Testis (tissue), 2 donors: ENCODE measurements around the gene EHMT1.
"Not testable (repeated sequence)": the region's sequence is repeated elsewhere in the genome, so short reads cannot be mapped to it uniquely, and the experiment has no call there.

Experiments
- POLR2A ChIP-seq: fragments of 450-650 bp; IDR thresholded peaks from one replicate; pipeline ENCODE4 v1.6.1; 2017; ENCODE audit warnings: antibody characterized with exemption, mild to moderate bottlenecking, moderate library complexity
- TF ChIP-seq, protein P1 (sequence below), 3 experiments: fragments of 450-650 bp in 2 of 3; fragments of 200-600 bp in 1 of 3; sonication (generic) in 1 of 3; IDR thresholded peaks; one replicate each; pipeline ENCODE4 v1.5.1; 2016 to 2019; ENCODE audit warnings: antibody characterized with exemption in 3 of 3, mild to moderate bottlenecking in 2 of 3, moderate library complexity in 1 of 3

GRCh38 chr9:137627406-137627805 is 8.6 kb downstream of the EHMT1 start:
- not testable (repeated sequence) for TF ChIP-seq POLR2A
- TF ChIP-seq, protein P1, sequence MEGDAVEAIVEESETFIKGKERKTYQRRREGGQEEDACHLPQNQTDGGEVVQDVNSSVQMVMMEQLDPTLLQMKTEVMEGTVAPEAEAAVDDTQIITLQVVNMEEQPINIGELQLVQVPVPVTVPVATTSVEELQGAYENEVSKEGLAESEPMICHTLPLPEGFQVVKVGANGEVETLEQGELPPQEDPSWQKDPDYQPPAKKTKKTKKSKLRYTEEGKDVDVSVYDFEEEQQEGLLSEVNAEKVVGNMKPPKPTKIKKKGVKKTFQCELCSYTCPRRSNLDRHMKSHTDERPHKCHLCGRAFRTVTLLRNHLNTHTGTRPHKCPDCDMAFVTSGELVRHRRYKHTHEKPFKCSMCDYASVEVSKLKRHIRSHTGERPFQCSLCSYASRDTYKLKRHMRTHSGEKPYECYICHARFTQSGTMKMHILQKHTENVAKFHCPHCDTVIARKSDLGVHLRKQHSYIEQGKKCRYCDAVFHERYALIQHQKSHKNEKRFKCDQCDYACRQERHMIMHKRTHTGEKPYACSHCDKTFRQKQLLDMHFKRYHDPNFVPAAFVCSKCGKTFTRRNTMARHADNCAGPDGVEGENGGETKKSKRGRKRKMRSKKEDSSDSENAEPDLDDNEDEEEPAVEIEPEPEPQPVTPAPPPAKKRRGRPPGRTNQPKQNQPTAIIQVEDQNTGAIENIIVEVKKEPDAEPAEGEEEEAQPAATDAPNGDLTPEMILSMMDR (IDR thresholded peaks at IDR 0.05) = not testable (repeated sequence)
